ENCODE measurements around the gene BBS4.
"Not testable (repeated sequence)": the region's sequence is repeated elsewhere in the genome, so short reads cannot be mapped to it uniquely, and the experiment has no call there.

DNA sequence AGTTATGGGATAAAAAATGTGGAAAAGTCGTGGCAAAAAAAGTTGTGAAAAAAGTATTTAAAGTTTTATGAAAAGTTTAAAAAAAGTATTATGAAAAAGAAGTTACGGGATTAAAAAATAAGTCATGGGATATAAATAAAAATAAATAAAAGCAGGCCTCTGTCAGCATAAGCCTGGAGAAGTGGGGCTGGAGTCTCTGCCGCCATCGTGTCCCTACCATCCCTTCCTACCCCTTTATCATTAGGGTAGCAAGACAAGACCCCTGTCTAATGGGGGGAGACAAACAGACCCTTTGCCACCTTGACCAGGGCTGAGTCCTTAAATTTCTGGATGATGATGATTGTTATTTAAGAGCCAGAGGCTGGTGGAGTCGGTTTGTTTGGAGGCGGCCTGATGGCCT lies 16.2 kb upstream of the BBS4 start:
- not testable (repeated sequence) for TF ChIP-seq POLR2A (IDR thresholded peaks at IDR 0.05)
- TF ChIP-seq, protein P1, sequence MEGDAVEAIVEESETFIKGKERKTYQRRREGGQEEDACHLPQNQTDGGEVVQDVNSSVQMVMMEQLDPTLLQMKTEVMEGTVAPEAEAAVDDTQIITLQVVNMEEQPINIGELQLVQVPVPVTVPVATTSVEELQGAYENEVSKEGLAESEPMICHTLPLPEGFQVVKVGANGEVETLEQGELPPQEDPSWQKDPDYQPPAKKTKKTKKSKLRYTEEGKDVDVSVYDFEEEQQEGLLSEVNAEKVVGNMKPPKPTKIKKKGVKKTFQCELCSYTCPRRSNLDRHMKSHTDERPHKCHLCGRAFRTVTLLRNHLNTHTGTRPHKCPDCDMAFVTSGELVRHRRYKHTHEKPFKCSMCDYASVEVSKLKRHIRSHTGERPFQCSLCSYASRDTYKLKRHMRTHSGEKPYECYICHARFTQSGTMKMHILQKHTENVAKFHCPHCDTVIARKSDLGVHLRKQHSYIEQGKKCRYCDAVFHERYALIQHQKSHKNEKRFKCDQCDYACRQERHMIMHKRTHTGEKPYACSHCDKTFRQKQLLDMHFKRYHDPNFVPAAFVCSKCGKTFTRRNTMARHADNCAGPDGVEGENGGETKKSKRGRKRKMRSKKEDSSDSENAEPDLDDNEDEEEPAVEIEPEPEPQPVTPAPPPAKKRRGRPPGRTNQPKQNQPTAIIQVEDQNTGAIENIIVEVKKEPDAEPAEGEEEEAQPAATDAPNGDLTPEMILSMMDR (IDR thresholded peaks at IDR 0.05), result not testable (repeated sequence)
